Suppressor macrophage (primary cell): ENCODE measurements around the gene C1QTNF6.

Experiments used
- DNase-seq, 4 experiments: peaks; one replicate each; pipeline ENCODE4 v3.0.0-alpha.2; 2020 to 2022

C1QTNF6 gene

DNA sequence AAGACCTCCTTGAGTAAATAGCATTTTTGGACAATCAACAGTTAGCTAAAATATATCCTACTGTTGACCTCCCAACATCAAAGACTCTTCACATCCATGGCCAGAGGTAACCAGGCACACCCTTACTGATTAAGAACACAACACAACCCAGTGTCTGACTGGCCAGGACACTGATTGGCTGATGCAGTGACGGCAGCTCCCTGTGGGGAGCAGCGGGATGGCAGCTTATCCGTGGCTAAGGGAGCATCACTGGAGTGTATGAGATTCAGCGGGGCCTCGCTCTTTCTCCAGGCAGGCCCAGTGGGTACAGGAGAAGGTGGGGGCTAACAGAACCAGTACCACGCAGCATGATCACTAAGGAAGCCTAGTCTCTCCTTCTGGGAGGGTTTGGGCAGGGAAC, 28.0 kb downstream of the C1QTNF6 start:
- DNase-seq: no peak

DNA sequence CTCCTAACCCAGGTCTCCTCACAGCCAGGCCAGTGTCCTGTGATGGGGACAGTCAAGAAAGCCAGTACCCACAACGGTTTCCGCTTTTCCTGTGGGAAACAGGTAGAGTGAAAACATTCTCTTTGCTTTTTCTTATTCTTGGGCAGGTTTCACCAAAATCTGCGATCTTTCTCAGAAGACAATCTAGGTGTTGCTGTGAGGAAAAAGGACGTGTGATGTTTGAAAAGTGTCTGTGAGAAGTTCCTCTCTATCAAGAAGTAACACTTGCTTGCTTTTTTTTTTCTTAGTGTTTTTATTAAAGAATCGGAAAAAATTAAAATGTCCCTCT, 29.1 kb downstream of the C1QTNF6 start:
- no peak for DNase-seq

DNA sequence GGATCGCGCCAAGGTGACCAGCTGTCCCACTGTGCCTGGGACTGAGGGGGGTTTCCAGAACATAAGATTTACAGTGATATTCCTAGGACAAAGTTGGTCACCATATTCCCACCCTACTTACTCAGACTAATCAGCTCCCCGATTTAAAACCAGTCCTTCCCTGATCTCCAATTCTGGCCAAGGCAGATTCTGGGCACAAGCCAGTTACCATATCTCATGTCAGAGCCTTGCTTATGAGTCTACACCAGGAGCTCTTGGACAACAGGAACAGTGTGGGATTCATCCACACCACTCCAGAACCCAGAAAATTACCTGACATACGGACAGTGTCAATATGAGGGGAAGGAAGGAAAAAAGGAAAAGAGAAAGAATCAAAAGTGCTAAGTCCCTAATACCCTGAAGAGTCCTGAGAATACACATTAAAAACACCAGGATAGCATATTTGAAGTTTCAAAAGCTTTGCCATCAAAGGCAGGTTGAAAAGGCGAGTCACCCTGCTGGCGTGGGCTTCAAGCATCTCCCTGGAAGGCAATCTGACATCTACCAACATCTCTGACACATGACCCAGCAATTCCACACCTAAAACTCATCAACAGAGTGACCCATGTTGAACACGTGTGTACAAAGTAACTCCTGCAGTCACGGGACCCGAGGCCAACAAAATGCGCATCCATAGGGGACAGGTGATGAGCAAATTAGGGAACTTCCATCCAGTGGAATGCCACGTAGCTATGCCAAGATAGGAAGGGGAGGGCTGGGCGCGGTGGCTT, 30.3 kb downstream of the C1QTNF6 start:
- DNase-seq: no peak

DNA sequence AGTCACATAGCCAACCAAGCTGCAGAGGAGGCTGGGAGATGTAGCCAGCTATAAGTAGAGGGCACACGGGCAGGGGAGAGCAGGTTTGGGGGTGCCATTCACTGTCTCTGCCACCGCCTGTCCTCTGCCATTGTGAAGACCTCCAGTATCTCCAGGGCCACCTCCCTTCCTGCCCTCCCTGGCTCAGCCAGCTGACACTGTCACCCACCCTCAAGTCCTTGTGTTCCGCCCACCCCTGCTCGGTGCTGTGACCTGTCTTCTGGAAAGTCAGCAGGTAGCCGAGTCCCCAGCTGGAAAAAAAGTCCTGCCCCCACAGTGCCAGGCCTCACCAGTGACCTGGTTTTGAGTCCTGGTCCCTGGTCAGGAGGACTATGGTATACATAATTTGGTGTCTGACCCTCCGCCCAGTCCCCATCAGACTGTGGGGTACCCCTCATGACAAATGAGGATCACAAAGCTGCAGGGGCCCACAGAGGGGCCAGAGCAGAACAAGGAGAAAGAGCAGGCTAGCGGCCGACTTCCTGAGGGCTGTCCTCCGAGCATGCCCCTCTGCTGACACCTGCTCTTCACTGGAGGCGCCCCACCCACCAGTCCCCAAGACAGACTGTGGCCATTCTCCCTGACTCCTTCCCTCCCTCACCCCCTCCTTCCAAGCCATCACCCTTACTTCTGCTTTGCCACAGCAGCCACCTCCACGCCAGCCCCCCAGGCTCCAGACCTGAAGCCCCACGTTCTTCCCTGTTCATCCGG, 31.2 kb downstream of the C1QTNF6 start:
- no peak for DNase-seq

DNA sequence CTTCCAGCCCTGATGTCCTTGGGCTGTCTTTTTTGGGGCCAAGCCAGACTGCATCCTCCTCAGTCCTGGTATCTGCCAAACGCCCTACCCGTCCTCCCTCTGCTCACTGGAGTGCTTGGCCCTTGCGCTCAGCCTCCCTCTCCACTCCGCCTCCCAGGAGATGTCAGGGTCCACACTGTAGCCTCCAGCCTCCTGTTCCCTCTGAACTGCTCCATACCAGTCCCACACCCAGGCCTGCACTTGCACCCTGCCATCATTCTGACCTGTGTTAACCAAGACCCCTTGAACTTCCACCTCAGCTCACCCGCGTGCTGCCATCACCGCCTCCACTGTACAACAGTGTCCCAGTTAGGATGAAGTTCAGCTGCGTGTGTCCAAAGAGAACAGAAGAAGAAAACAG, 32.1 kb downstream of the C1QTNF6 start:
- no peak for DNase-seq

DNA sequence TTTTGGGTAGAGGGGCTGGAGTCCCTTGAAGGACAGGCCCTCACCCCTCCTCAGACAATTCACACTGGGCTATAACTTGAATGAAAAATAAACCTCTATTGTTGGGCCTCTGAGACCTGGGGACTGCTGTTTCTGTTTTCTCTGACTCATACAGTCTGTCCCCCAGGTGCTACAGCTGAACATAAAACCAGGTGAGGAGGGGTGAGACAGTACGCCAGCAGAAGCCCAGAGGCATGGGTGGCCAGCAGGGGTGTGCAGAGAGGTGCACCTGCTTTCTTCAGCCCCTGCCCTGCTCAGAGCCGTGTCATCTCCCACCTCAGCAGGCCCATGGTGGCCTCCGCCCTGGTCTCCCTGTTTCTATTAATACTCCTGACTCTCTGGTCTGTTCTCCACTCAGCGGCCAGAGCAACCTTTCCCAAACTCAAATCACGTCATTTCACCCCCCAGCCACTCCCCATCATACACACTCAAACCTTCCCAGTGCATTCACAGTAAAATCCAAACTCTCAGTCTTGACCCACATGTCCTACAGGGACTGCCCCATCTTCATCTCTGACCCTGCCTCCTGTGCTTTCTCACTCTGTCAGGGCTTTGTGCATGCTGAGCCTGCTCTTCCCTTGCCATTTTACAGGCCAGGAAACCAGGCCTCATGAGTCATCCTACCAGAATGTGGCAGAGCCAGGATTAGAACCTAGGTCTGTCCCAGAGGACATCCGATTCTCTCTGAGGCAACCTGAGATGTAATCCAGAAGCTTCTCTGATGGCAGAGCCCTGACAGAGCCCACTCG, 32.9 kb downstream of the C1QTNF6 start:
- DNase-seq: no peak

DNA sequence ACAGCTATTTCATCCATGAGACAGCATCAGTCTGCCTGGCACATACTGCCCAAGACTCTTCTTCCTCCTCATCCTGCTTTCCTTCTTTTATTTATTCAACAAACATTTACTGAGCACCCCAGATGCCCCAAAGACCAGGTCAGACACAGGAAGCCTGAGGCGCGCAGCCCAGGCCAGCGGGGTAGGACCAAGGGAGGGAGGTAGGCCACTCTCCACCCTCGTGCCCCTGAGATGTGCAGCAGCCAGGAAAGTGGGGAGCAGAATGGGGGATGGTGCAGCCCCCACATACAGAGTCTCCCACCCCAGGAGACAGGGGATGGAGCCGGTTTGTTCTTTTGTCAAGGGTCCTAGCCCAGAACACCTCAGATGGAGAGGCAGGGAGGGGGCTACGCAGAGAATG, 34.1 kb downstream of the C1QTNF6 start:
- DNase-seq: no peak

DNA sequence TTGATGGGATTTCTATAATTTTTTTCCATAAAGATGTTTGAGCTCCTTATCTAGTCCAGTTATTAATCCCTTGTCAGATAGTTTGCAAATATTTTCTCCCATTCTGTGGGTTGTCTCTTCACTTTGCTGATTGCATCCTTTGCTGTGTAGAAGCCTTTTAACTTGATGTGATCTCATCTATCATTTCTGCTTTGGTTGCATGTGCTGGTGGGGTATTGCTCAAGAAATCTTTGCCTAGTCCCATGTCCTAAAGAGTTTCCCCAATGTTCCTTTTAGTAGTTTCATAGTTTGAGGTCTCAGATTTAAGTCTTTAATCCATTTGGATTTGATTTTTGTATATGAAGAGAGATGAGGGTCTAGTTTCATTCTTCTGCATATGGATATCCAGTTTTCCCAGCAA, 36.6 kb downstream of the C1QTNF6 start:
- DNase-seq: peak; percentile 15 to 63 (median 51)

DNA sequence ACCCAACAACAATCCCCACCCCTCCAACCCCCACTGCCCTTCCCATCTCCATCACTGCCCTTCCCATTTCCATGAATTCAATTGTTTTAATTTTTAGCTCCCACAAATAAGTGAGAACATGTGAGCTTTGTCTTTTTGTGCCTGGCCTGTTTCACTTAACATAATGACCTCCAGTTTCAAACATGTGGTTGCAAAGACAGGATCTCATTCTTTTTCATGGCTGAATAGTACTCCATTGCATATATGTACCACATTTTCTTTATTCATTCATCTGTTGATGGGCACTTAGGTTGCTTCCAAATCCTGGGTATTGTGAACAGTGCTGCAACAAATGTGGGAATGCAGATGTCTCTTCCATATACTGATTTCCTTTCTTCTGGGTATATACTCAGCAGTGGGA, 37.3 kb downstream of the C1QTNF6 start:
- DNase-seq: no peak

DNA sequence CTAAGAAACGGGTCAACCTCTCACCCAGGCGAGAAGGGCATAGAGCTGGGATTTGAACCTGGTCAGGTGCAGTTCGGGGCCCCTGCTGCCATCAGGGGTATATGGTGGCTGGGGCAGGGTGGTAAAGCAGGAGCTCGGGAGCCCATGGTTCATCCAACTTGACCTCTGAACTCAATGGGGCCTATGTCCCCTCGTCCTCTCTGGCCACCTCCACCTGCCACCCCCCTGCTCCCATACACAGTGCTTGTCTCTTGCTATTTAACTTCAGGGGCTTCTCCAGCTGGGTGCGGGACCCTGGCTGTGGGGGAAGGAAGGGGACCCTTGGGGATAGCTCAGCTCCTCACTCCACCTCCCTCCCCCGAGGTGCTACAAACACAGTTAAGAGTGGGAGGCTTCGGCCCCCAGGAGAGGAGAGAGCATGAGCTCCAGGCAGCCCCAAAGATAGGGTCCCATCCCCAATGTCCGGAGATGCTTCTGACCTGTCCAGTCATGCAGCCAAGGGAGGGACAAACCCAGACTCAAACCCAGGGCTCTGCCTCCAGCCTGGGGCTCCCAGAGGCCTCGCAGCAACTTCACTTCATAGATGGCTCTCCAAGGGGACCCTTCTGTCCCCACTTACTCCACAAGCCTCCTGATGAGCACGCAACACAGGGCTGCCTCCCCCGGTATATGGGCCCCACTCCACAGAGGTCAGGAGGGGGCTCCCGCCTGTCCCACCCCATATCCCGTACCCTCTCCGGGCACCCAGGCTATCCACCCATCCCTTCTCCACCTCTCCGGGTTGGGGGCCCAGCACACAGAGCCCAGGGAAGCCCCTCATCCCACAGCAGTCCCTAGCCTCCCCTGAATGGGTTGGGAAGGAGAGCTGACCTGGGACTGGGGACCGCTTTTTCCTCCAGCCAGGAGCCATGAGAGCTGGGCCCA, 39.0 kb downstream of the C1QTNF6 start:
- DNase-seq: no peak

DNA sequence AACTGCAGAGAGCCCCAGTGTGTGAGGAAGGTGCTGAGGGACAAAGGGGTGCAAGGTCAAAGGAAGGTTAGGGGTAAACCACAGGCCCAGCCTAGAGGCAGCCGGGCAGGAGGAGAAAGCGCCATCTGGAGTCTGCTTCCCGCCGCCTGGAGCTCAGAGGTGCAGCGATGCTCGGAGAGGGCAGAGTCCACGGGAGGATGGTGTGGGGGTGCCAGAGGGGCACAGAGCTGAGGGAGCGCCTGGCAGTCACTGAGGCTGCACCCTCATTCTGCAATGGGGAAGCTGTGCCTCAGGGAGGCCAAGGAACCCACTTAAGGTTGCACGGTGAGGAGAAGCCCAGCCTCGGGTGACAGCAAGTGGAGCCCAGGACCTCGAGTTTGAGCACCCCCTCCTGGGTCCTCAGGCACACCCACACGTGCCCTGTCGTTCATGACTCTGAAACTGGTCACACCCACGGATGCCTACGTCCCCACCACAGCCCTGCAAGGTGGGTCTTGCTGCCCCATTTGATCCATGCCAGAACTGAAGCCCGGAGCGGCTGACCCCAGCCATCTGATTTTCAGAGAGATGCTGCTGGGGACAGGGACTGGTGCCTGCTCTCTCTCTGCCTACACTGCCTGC, 39.9 kb downstream of the C1QTNF6 start:
- no peak for DNase-seq

DNA sequence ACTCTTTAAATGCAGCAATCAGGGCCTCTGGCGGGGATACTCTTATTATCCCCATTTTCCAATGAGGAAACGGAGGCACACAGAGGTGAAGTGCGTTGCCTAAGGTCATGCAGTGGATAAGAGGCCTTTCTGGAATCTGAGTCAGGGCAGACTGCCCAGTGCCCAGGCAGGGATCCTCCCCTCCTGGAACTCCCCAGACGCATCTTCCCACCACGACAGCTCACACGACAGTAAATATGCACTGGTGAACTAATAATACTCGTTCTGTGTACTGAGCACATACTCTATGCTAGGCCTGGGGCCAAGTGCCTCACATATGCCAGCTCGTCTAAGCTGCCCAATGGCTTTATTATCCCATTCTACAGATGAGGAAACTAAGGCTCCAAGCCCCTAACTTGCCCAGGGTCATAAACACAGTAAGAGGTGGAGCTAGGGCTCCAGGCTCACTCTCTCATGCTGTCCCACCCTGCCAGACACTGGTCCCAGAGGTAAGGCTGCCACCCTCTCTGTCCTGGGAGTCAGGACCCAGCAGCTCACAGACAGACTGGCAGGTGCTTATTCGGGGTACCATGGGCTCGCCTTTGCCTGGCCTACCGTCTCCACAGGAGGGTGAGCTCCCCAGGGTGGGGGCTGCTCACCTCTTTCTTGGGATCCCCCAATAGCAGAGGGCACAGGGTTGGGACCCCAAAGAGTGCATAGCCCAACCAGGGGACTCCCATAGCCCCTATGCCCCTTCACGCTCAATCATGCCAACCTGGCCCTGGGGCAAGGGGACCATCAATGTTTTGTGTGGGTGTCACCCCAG, 40.7 kb downstream of the C1QTNF6 start:
- no peak for DNase-seq

DNA sequence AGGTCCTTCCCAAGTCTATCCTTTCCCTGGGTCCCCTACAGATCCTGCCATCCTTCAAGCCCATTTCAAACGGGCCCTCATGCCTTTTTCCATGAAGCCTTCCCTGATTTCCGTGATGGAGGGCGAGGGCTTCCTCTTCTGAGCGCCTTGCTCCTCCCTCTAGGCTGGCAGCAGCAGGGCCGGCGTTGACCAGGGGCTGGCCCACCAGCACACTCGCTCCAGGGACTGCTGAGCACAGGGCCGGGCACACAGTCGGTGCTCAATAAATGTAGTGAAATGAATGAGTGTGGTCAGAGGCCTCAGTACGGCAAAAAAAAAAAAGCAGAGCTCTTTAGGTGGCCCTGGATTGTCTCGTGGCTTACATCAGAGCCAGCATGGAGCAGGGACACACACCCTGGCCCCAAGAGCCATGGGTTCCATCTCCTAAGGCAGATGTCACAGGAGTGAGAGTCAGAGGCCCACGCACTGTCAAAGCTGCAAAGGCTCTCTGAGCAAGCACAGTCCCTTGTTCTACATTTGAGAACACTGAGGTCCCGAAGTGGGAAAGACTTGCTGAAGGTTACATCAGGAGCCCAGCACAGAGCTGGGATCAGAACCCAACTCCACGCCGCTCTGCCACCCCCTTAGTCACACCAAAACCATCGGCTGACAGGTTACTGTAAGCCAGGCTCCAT, 41.4 kb downstream of the C1QTNF6 start:
- no peak for DNase-seq

DNA sequence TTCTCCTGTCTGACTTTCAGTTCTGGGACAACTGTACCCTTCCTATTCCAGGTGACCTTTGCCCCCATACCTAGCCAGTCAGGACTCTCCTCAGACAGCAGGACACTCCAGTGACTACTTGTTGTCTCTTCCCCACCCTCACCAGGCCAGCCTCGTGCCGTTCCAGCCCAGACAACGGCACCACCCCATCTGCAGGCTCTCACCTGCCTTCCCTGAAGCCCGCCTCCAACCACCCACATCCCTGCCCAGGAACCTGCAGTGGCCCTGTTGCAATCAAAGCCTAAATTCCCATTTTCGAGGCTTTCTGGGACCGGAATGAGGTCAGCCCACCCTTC, 42.0 kb downstream of the C1QTNF6 start:
- DNase-seq: no peak

DNA sequence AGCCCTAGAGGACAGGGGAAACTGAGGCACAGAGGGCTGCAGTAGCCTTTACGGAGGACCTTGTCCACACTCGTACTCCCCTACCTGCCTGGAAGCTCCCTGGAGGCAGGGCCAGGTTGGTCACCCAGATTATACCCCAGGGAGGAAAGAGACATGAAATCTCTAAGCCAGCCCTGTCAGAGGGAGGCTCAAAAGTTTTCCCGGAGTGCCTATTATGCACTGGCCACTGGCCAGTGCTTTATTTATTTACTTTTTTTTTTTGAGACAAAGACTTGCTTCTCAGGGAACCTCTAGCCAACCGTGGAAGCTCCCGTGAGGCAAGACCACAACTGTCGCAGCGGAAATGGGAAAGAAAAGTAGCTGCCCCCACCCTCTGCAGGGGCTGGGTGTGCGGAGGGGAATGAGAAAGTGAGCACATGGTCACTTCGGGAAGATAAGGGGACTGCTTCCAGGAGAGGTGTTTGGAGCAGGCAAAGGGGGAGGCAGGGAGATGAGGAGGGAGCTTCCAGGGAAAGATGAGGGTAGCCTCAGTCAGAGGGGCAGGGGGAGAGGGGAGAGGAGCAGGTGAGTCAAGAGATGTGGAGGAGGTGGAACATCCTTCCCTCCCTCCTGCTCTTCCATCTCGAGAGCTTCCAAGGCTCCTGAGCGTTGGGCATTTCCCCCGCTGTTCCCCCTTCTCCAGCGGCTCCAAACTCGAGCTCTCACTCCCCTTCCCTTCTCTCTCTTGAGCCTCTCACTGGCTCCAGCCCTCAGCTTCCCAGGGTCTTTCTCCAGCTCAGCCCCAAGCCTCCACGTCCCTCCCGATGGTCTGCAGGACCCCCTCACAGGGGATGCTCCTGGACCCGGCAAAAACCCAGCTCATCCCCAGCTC, 42.6 kb downstream of the C1QTNF6 start:
- no peak for DNase-seq

DNA sequence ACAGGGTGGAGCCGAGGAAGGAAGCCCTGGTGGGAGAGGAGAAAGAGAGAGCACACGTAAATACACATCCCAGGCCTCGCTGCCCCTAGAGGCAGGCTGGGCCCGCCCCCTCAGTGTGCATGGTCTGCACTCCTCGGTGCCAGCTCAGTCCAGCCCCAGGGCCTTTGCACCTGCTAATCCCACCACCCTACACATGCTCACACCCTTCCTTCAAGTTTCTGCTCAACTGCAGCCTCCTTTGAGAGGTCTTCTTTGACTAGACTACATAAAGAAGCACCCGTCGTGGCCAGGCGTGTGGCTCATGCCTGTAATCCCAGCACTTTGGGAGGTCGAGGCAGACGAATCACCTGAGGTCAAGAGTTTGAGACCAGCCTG, 43.9 kb downstream of the C1QTNF6 start:
- DNase-seq: no peak

DNA sequence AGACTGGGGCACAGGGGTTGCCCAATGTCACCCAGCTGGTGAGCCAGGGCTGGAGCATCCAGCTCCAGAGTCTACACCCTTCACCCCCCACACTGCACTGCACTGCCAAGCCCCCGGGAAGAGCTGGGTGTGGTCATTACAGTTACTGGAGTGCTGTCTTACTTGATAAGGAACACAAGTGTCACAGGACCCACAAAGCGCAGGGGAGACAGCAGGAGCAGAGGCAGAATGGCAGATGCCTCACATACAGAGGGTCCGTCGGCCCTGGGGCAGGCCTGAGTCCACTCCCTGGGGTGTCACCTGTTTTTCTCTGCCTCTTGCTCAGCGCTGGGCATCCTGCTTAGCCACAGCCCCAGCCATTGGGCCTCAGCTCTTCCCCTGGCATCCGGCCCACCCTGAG, 46.1 kb downstream of the C1QTNF6 start:
- no peak for DNase-seq

DNA sequence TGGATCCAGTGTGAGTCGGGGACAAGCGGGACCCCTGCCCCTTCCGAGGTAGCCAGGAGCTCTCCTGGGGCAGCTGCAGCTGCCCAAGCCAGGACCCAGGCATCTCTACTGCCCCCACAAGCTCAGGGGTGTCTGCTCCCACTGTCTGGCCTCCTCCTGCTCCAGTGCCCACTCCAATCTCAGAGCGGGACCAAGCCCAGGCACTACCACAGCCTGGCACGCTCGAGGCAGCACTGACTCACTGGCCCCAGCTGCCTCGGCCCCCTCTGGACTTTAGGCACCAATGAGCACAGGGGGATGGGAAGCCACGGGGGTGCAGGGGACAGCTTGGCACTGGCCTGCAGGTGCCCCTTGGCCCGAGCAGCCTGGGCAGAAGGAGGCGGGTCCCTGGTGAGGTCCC, 46.6 kb downstream of the C1QTNF6 start:
- no peak for DNase-seq

DNA sequence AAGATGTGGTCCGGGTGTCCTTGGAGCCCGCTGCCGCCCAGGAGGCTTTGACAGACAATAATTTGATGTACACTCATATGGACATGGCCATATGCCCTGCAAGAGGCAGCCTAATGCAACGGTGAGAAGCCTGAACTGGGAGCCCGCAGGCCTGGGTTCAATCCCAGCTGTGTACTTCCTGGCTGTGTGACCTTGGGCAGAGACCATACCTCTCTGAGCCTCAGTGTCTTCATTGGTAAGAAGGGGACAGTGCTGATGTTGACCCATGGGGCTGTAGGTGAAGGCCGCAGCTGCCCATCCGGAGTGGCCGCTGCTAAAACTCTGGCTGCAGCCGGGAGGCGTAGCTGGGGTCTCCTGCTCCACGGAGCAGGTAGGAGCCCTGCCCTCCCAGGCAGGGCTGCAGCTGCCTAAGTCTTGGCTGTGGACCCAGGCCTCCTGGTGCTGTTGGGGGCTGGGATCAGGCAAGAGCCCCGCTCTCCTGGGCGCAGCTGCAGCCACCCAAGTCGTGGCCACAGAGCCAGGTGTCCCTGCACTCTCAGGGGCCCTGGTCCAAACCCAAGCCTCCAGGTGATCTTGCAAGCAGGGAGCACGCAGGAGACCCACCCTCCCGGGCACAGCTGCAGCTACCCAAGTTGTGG, 47.2 kb downstream of the C1QTNF6 start:
- no peak for DNase-seq
